ENCODE data around the gene ABHD16B.
"Not testable (repeated sequence)": the region's sequence is repeated elsewhere in the genome, so short reads cannot be mapped to it uniquely, and the experiment has no call there.

Gene ABHD16B

DNA sequence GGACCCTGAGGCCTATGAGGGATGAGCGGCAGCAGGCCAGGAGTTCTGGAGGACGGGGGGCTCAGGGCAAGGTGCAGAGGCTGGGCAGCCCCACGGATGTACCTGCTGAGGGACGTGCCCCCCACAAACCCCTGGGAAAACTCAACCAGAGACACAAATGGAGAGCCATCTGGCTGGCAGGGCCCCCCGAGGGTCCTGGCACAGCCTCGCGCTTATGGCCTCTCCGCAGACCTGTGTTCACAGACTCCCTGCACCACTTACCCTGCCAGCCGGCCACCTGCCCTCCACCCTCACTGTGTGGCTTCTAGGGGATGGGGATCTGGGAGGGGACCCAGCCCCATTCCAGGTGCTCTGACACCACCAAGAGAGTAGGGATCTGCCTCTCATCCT is 26.8 kb upstream of the ABHD16B start:
- DNase-seq (ENCODE audit: low spot score), result no peak

DNA sequence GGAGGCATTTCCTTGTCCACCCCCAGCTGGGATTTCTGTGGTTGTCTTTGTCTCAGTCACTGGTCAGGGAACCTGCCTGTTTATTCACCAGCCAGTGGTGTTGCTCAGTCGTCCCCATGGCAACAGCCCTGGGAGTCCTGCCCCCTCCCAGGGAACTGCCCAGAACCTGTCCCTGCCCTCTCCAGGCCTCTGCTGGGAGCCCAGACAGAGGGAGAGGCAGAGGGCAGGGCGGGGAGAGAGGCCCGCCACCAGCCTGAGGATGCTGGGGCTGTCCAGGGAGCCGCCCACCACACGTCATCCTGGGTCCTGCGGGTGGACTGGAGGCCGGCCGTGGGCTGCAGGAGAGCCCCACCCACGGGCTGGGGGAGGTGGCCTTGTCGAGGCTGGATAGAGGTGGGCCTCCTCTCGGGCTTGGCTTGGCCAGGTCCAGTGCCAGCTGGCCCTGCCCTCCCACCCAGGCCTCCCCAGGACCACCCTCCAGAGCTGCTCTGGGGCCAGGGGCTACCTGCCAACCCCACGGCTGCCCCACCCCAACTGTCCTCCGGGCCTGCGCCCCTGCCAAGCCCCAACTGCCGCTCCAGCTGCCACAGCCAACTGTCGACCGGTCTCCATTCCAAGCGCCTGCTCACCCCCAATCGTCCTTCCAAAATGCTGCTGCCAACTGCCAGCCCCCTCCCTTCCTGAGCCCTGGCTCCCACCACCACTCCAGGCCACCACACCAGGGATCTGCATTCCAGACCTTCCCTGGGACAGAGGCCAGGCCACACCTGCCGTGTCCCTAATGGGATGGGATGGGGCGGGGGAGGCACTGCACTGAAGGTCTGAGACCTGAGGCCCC is 26.1 kb upstream of the ABHD16B start:
- DNase-seq (ENCODE audit: low spot score), result peak; percentile 65

DNA sequence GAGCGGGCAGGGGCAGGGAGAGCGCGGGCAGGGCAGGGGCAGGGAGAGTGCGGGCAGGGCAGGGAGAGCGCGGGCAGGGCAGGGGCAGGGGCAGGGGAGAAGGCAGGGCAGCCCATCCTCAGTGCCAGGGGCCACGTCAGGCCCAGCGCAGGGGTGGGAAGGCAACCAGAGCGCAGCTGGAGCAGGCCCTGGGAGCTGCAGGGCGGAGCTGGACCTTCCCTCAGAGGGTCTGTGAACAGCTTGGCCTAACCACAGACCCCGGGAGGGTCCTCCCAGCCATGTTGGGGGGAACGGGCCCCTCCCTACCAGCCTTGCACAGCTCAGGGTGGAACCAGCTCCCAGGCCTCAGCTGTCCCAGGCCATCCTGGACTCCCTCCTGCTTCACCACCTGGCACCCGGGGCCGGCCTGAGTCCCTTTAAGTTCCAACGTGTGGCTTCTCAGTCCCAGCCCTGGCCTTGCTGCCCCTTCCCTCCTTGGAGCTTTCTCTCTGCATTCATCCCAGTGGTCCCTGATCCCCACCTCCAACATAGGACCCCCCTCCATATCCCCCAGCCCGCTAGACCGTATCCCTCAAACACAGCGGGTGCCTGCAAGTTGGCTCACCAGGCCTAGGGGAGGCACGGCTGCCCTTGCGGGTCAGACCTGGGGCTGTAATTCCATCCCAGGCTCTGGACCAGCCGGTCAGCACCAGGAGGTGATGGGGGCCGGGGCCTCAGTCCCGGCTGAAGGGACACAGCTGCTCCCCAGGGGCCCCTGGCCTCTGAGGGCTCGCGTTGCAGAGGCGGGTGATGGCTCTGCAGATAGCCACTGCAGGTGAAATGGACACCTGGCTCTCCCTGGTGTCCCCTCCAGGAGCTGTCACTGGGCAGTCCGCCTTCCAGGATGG is 24.6 kb upstream of the ABHD16B start:
- no peak for DNase-seq (ENCODE audit: low spot score)

DNA sequence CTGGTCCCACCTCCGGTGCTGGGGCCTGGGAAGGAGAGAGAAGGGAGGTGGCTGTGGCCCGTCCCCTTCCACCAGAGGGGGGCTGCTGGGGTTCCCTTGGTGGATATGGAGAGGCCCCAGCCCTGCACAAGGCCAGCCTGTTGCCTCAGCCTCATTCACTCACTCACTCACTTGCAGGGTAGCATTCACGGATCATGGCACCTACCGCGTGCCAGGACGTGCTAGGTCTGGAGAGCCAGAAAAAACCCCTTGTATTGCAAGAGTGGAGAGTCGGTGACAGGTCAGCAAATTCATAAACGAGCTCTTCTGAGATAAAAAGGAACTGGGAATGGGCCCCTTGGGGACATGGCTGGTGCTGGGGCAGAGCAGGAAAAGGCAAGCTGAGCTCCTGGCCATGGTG is 23.8 kb upstream of the ABHD16B start:
- DNase-seq (ENCODE audit: low spot score), result no peak

DNA sequence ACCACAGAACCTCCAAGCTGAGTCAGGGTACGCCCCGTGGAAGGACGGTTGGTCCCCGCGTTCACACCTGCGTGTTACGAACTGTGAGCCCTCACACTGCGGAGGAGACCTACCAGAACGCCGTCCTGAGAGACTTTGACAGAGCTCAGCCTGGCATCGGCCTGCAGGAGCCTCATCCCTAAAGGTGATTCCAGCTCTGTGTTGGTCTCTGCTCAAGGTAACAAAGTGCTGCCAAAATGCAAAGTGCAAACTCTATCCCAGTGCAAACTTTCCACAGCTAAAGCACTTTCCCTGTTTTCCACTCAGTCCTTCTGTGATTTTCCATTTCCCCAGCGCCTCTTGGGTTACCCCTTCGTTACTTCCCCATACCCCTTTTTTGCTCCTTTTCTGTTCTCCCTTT is 21.7 kb upstream of the ABHD16B start:
- DNase-seq (ENCODE audit: low spot score), result no peak

DNA sequence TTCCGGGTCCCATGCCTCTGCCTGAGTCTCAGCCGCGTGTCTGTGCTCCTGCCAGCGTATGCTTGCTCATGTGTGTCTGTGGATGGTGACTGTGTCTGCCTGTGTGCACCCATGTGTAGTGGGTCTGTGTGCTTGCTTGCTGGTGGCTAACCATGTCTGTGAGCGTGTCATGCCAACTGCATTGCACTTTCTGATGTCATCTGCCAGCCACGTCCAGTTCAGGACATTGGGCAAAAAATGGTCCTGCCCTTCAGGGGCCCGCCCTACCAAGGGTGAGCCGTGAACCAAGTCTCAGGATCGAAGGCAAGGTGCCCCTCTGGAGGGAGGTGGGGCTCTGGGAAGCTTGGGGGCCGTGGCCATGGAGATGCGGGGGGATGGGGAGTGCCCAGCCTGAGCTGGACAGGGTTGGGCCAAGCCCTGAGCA is 20.9 kb upstream of the ABHD16B start:
- DNase-seq (ENCODE audit: low spot score), result no peak

DNA sequence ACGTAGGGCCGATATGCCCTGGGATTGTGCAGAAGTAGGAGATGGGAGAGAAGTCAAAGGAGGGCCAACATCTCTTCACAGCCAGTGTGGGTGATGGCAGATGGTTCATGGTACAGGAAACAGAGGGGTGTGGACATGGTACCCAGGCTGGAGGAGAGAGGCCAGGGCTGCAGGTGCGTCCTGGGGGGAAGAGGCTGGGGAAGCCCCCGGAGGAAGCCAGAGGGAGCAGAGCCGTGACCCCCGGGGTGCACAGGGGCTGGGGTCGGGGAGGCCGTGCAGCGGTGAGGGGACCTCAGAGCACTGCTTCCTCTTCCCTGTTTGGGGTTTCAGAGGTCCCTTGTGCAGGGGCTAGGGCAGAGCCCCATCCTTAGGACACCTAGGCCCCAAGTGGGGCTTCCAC is 19.0 kb upstream of the ABHD16B start:
- DNase-seq (ENCODE audit: low spot score), result no peak

DNA sequence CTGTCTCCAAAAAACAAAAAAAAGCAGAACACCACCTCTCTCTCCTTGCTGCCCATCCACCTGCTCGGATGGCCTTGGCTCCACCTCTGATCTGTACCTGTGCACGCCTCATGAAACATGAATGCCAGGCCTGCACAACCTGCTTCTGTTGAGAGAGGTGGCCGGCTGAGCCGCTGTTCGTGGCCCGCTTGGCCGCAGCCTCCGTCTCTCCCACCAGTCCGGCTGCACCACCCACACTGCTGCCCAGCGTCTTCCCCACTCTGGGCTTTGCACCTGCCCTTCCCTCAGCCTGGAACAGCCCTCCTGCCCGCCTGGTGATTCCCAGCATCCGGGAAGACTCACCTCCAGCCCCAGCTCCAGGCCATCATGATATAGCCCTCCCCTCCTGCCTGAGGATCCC is 18.1 kb upstream of the ABHD16B start:
- DNase-seq (ENCODE audit: low spot score), result no peak

DNA sequence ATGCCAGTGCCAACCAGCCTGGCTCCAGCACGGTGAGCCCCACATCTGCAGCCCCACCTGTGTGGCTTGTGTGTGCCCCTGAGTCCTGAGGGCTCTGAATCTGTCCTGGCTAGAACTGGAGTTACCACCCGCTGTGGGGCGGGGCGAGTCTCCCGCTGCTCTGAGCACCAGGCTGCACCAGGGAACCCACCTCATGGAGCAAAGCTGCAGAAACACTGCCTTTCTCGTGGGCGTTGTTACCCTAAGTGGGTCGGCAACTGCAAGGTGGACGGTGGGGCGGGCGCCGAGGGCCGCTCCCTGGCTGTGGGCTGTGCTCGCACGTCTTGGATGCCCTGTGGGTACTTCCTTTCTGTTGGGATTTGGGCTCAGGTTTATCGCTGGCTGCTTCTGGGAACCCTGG is 17.5 kb upstream of the ABHD16B start:
- no peak for DNase-seq (ENCODE audit: low spot score)

DNA sequence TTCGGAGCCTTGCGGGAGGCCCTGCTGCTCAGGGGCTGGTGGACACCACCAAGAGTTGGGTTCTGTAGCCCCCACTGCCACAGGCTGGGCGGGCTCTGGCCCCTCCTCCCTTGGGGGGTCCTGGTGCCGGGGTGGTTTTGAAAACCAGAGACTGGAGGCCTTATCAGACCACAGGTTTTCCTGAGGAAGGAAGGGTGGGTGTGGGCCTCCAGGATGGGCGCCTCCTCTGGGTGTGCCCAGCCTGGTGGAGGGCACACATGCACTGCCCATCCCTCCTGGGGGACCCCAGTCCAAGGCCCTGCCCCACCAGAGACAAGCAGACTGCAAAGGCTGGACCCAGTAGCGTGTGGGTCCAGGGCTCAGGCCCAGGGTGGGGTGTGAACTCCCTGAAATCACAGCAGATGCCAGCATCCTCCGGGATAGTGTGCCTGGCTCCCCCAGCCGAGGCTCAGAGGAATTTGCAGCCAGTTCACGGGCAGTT is 16.7 kb upstream of the ABHD16B start:
- no peak for DNase-seq (ENCODE audit: low spot score)

DNA sequence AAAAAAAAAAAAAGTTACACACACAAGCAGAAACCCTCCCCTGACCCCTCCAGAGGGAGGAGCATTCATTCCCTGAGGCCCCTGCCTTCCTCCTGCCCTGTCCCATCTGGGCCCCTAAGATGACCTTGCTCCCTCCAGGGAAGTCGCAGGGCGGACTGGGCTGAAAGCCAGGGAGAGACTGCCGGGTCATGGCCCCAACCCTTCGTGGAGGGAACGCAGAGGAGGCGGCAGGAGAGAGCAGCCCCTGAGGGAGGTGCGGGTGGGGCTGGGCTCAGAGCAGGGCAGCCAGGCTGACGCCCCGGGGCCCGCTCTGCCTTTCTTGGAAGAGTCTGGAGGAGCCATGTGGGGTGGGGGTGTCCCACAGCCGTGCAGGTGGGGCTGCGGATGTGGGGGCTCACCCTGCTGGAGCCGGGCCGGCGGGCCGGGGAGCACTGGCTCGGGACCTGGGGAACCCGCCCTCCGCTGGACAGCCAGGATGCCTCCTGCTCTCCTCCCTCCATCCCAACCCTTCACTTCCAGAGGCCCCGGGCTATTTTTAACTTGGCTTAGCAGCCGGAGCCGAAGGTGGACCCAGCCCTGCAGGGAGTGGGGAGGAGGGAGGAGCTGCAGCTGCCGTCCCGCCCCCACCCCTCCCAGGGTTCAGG is 15.0 kb upstream of the ABHD16B start:
- no peak for DNase-seq (ENCODE audit: low spot score)

DNA sequence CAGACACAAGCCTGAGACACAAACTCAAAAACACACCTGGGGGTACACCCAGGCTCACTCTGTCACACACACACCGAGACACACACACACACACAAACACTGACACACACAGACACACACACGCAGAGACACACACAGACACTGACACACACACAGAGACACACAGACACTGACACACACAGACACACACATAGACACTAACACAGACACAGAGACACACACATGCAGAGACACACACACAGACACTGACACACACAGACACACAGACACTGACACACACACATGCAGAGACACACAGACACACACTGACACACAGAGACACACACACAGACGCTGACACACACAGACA is 14.4 kb upstream of the ABHD16B start:
- DNase-seq (ENCODE audit: low spot score), result no peak

DNA sequence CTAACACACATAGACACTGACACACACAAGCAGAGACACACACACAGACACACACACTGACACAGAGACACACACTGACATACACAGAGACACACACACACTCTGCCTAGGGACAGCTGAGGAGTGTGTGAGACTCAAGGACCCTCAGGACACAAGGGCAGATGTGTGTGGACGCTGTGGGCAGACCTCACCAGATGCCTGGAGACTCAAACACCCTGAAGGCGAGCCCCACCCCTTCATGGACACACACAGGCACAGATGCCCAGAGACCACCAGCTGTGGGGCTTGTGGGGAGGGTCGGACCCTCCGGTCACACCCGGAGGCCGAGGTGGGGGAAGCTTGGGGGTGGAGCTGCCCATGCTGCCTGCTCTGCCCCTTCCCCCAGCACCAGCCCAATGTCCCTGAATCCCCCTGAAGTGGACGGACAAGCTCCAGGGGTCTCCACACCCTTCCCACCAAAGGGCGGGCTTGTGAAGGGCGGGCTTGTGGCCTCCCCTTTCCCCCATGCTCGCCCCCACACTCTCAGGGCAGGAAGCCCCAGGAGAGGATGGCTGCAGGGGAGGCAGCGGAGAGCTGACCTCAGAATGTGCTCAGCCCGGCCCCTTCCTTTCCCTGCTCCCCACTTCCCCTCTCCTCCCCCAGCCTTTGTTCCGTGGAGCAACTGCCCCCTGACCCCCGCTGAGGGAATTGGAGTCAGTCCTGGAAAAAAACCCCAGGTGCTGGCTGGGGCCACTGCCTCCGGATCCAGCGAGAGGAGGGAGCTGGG is 13.9 kb upstream of the ABHD16B start:
- no peak for DNase-seq (ENCODE audit: low spot score)

DNA sequence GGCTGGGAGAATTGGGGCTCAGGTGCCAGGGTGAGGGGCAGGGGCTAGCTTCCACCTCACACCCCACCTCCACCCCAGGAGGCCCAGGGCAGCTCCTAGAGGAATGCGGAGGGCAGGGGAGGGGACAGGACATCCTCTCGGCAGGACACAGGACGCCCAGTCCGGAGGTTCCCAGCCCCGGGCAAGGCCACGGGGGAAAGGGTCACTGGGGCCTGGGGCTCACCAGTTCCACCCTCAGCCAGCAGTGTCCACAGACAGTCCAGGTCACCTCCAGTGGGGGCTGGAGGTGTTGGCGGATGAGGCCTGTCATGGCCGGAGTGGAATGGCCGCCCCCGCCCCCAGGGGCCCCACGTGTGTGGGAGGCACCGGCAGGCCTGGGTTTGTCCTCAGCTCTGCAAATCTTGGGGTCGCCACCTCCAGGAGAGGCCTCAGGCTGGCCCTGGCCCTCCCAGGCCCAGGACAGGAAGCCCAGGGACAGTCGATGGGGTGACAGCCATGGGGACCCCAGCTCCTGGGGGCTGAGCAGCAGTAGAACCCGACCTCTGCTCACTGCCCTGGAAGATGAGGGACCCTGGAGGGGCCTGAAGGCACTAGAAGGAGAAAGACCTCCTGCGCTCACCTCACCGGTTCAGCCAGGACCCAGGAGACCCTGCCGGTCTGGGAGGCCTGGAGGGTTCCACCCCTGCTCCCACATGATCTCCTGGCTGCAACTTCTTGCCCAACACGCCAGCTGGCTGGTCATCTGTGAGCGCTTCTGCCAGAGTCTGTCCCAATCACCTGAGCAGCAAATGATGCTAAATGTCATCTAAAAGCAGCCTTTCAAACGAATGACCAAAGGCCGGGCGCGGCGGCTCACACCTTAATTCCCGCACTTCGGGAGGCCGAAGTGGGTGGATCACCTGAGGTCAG is 13.0 kb upstream of the ABHD16B start:
- no peak for DNase-seq (ENCODE audit: low spot score)

DNA sequence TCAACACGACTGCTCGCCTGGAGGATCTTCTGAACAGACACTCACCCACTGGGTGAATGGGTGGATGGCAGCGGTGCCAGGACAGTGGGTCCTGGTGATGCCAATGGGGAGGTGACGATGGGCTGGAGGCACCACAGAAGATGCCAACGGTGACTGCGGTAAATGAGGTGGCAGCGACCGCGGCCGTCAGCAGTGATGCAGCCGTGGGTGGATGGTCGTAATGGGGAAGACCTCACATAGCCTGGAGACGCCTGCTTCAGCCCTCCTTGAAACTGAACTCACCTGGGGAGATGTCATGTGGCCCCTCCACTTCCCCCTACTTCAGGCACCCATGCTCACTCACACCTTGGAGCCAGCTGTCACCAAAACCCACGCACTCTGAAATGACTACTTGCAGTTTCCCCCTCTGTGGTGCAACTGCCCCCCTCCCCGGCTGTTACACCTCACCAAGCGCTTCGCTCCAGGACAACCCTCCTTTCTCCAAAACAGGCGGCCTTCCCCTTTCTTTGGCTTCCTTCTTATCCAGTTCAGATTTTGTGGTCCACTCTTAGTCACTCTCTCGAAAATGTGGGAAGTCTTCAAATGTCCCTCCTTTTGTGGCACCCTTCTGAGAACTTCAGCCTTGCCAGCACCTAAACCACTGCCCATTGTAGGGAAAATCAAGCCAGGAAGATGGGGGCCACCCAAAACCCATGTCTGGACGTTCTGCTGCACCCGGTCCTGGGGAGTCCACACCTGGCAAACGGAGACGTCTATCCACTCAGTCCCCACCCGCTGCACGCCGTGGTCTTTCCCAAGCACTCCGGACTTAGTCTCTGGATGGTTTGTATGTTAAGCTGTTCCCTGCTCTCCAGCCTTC is 10.4 kb upstream of the ABHD16B start:
- DNase-seq (ENCODE audit: low spot score), result no peak

DNA sequence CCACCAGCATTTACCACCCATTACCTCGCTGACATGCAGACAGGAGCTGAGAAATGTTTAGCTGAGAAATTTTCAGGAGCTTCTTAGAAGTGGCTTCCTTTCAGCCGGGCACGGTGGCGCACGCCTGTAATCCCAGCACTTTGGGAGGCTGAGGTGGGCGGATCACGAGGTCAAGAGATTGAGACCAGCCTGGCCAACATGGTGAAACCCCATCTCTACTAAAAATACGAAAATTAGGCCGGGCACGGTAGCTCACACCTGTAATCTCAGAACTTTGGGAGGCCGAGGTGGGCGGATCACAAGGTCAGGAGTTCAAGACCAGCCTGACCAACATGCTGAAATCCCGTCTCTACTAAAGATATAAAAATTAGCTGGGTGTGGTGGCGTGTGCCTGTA is 9.8 kb upstream of the ABHD16B start:
- DNase-seq (ENCODE audit: low spot score), result not testable (repeated sequence)

DNA sequence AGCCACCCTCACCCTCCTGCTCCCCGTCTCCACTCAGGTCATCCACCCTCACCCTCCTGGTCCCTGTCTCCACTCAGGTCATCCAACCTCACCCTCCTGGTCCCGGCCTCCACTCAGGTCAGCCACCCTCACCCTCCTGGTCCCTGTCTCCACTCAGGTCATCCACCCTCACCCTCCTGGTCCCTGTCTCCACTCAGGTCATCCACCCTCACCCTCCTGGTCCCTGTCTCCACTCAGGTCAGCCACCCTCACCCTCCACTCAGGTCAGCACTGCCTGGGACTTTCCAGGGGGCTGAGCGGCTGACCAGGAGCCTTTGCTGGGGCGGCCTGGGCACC is 7.6 kb upstream of the ABHD16B start:
- not testable (repeated sequence) for DNase-seq (ENCODE audit: low spot score)

DNA sequence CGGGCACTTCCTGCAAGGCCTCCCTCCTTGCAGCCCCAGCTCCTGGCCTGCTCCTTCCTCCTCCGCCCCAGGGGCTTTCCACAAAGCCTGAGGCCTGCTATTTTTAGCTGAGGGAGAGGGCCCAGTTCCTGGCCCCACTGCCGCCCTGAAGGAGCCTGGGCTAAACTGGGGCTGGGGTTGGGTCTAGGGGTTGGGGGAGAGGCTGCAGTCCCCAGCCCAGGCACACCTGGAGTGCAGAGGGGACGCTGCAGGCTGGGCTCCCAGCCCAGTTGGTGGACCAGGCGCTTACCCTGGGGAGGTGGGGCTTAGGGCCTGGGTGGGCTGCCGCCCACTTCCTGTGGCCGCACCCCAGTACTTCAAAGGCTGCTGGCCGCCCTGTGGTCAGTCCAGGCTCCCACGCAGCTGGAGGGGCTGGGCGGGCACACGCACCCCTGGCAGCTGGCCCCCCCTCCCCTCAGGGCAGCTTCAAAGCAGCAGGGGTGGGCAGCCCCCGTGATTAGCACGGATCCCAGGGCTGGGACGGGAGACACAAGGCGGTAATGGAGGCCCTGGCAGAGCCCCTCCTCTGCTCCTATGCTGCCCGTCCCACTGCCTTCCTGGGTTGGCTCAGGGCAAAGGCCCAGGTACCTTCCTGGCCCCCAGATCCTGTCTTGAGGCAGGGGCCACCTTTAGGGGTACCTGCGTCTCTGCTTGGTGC is 7.1 kb upstream of the ABHD16B start:
- no peak for DNase-seq (ENCODE audit: low spot score)

DNA sequence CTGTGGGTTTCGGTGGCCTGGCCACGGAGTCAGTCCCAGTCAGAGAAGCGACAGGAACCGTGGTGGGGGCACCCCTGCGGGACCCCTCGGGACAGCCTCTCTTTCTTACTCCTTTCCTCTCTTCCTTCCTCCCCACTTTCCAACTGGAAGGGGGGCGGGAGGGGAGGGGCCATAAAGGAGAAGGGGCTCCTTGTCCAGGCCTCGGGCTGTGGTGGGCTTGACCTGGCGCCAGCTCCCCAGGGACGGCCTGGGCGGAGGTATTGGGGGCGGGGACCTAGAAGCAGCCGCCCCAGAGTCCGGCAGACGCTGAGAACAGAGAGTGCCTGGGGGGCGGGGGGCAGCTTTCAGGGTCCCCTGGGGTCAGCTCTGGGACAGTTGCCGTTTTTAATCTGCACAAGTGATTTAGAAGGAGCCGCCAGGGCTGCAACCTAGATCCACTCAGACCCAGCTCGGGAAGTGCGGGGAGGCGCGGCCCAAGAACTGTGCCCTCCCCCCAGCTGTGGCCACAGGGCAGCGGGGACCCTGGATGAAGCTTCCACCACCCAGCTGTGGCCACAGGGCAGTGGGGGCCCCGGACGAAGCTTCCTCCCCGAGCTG is 6.4 kb upstream of the ABHD16B start:
- DNase-seq (ENCODE audit: low spot score), result no peak
